SK-N-SH (cell line): Measurements from ENCODE around the gene VCPKMT. TPM values are rescaled to one million over a fixed set of nuclear protein-coding genes. Genes with fewer than 3 reads are reported as not detected.

Source experiments
- CTCF ChIA-PET: fragments of 300-600, 350-600 bp; formaldehyde crosslinking; extraction: SDS; loops from one replicate; lab custom pipeline; 2021; lab: Yijun Ruan, JAX
- POLR2A ChIA-PET: fragments of 350-600 bp; sonication (Branson Sonifier 250); formaldehyde crosslinking; extraction: SDS; loops from one replicate; lab custom pipeline; 2020; ENCODE audit warnings: antibody characterized with exemption, inconsistent platforms; lab: Yijun Ruan, JAX
- DNase-seq: peaks from one replicate; pipeline ENCODE4 v3.0.0; 2012
- H2AFZ ChIP-seq: fragments of 200-600 bp; sonication (generic); 2 replicates; pipeline ENCODE4 v1.8.1; 2016; ENCODE audit warnings: antibody characterized with exemption, mild to moderate bottlenecking, low read depth
- H3F3A ChIP-seq: fragments of 200-600 bp; sonication (generic); replicated peaks from 2 replicates; pipeline ENCODE3; 2016; ENCODE audit warnings: antibody characterized with exemption, mild to moderate bottlenecking; ENCODE audit not compliant: insufficient read depth
- H3K27ac ChIP-seq, 2 experiments: fragments of 200-500 bp in 1 of 2; fragments of 200-600 bp in 1 of 2; sonication (Bioruptor generic) in 1 of 2; sonication (generic), shearing (Covaris generic) in 1 of 2; 2 replicates each; pipeline versions ENCODE4 v1.5.1 to v1.6.1; 2014 to 2016; ENCODE audit warnings: low read depth in 2 of 2, inconsistent platforms in 1 of 2, low read length in 1 of 2, mild to moderate bottlenecking in 1 of 2, mixed read lengths in 1 of 2
- H3K27me3 ChIP-seq: fragments of 200-600 bp; sonication (generic), shearing (Covaris generic); 2 replicates; pipeline ENCODE4 v1.6.1; 2016; ENCODE audit warnings: mixed run types; ENCODE audit not compliant: insufficient read depth
- H3K36me3 ChIP-seq, 2 experiments: fragments of 200-500 bp in 1 of 2; fragments of 200-600 bp in 1 of 2; sonication (Bioruptor generic) in 1 of 2; sonication (generic) in 1 of 2; replicated peaks in 1 of 2; 2 replicates each; pipeline versions ENCODE3 to v1.5.1; 2014 to 2016; ENCODE audit warnings: low read length in 1 of 2, mild to moderate bottlenecking in 1 of 2; ENCODE audit not compliant: insufficient read depth in 2 of 2, control insufficient read depth in 1 of 2
- H3K4me1 ChIP-seq, 2 experiments: fragments of 200-500 bp in 1 of 2; fragments of 200-600 bp in 1 of 2; sonication (Bioruptor generic) in 1 of 2; sonication (generic), shearing (Covaris generic) in 1 of 2; 2 replicates each; pipeline versions ENCODE4 v1.5.1 to v1.6.1; 2014 to 2016; ENCODE audit warnings: low read depth in 1 of 2, low read length in 1 of 2, mixed run types in 1 of 2; ENCODE audit not compliant: insufficient read depth in 2 of 2, control insufficient read depth in 1 of 2
- H3K4me2 ChIP-seq: fragments of 200-600 bp; sonication (generic), shearing (Covaris generic); 2 replicates; pipeline ENCODE4 v1.6.1; 2017; ENCODE audit warnings: mixed run types
- H3K4me3 ChIP-seq, 2 experiments: fragments of 200-500 bp in 1 of 2; fragments of 200-600 bp in 1 of 2; sonication (Bioruptor generic) in 1 of 2; sonication (generic), shearing (Covaris generic) in 1 of 2; 2 replicates each; pipeline versions ENCODE4 v1.5.1 to v1.8.1; 2014 to 2016; ENCODE audit warnings: low read depth in 2 of 2, inconsistent platforms in 1 of 2, low read length in 1 of 2, mild to moderate bottlenecking in 1 of 2, mixed read lengths in 1 of 2, moderate library complexity in 1 of 2
- H3K79me2 ChIP-seq: fragments of 200-600 bp; sonication (generic); 2 replicates; pipeline ENCODE4 v1.8.1; 2017; ENCODE audit warnings: mild to moderate bottlenecking; ENCODE audit not compliant: insufficient read depth
- H3K9ac ChIP-seq: fragments of 200-600 bp; sonication (generic); 2 replicates; pipeline ENCODE4 v1.6.1; 2017; ENCODE audit warnings: mixed run types
- H3K9me2 ChIP-seq: fragments of 200-600 bp; sonication (generic); 2 replicates; pipeline ENCODE4 v1.6.1; 2017; ENCODE audit warnings: mixed run types
- H3K9me3 ChIP-seq: fragments of 200-600 bp; sonication (generic); 2 replicates; pipeline ENCODE4 v1.6.1; 2017; ENCODE audit warnings: mixed run types, mild to moderate bottlenecking, moderate library complexity
- H4K20me1 ChIP-seq: fragments of 200-600 bp; sonication (generic); 2 replicates; pipeline ENCODE4 v1.6.1; 2017; ENCODE audit warnings: mild to moderate bottlenecking, mixed run types; ENCODE audit not compliant: insufficient read depth
- ELF1 ChIP-seq: IDR thresholded peaks from 2 replicates; pipeline ENCODE4 v1.4.0; 2012
- EP300 ChIP-seq, 2 experiments: IDR thresholded peaks; 2 replicates each; pipeline versions ENCODE4 v1.4.0 to v1.6.1; 2012; ENCODE audit warnings: borderline replicate concordance in 1 of 2, low read depth in 1 of 2, low read length in 1 of 2
- FOSL2 ChIP-seq: IDR thresholded peaks from 2 replicates; pipeline ENCODE4 v1.4.0; 2012; ENCODE audit warnings: low read depth, mild to moderate bottlenecking, moderate library complexity, borderline replicate concordance
- FOXJ3 ChIP-seq: sonication (generic); formaldehyde crosslinking; IDR thresholded peaks from 2 replicates; pipeline ENCODE4 v1.5.1; 2020; ENCODE audit warnings: mild to moderate bottlenecking, missing genetic modification reagents
- FOXM1 ChIP-seq: IDR thresholded peaks from 2 replicates; pipeline ENCODE4 v1.4.0; 2012; ENCODE audit warnings: low read depth, mild to moderate bottlenecking
- GATA2 ChIP-seq: sonication (generic); formaldehyde crosslinking; IDR thresholded peaks from 2 replicates; pipeline ENCODE4 v1.5.0; 2020; ENCODE audit warnings: mild to moderate bottlenecking, missing genetic modification reagents
- NFIC ChIP-seq: IDR thresholded peaks from 2 replicates; pipeline ENCODE4 v1.4.0; 2012; ENCODE audit warnings: borderline replicate concordance
- NRF1 ChIP-seq: IDR thresholded peaks from 2 replicates; pipeline ENCODE4 v1.6.1; 2012; ENCODE audit warnings: low read depth, mild to moderate bottlenecking, low read length
- RAD21 ChIP-seq: IDR thresholded peaks from 2 replicates; pipeline ENCODE4 v1.6.1; 2012; ENCODE audit warnings: mild to moderate bottlenecking, low read length
- RFX5 ChIP-seq: IDR thresholded peaks from 2 replicates; pipeline ENCODE4 v1.6.1; 2012; ENCODE audit warnings: mild to moderate bottlenecking, improper control_type of control experiment, low read length
- RXRA ChIP-seq: IDR thresholded peaks from 2 replicates; pipeline ENCODE4 v1.4.0; 2012; ENCODE audit warnings: low read depth, mild to moderate bottlenecking, borderline replicate concordance
- SIN3A ChIP-seq: IDR thresholded peaks from 2 replicates; pipeline ENCODE4 v1.6.1; 2012; ENCODE audit warnings: low read depth, mild to moderate bottlenecking, low read length, moderate library complexity, borderline replicate concordance
- TAF1 ChIP-seq: IDR thresholded peaks from 2 replicates; pipeline ENCODE4 v1.6.1; 2012; ENCODE audit warnings: low read depth, mild to moderate bottlenecking, low read length, moderate library complexity, borderline replicate concordance
- TEAD4 ChIP-seq: IDR thresholded peaks from 2 replicates; pipeline ENCODE4 v1.4.0; 2012; ENCODE audit warnings: mild to moderate bottlenecking, borderline replicate concordance; ENCODE audit not compliant: insufficient read depth
- whole genome bisulfite sequencing: methylation state at CpG from one replicate; pipeline ENCODE4 v1.1.6; 2017; ENCODE audit warnings: low lambda C conversion rate; 5-methylcytosine and 5-hydroxymethylcytosine counted together
- polyA plus RNA-seq, 3 experiments: library from polyadenylated mRNA; depleted of rRNA; stranded (reverse); fragments of >200 nt; gene quantifications; 2 replicates each; pipeline ENCODE4 v1.2.3, GENCODE V29; 2012
- TF ChIP-seq, protein P1 (sequence below): fragments of 200-600 bp; sonication (generic); IDR thresholded peaks from 2 replicates; pipeline ENCODE4 v1.6.1; 2017; ENCODE audit warnings: antibody characterized with exemption, mild to moderate bottlenecking, moderate library complexity
- TF ChIP-seq, protein P2 (sequence below): IDR thresholded peaks from 2 replicates; pipeline ENCODE4 v1.6.1; 2012; ENCODE audit warnings: mild to moderate bottlenecking, low read depth, low read length, moderate library complexity
- TF ChIP-seq, protein P3 (sequence below): fragments of 150-350 bp; IDR thresholded peaks from 2 replicates; pipeline ENCODE4 v1.6.1; 2016; ENCODE audit warnings: mild to moderate bottlenecking, low read depth, low read length
- TF ChIP-seq, protein P4 (sequence below): IDR thresholded peaks from 2 replicates; pipeline ENCODE4 v1.4.0; 2012; ENCODE audit warnings: low read depth
- TF ChIP-seq, protein P5 (sequence below): IDR thresholded peaks from 2 replicates; pipeline ENCODE4 v1.4.0; 2012; ENCODE audit warnings: low read depth, borderline replicate concordance

VCPKMT gene
- polyA plus RNA-seq, 1 of the 3 experiments (the other 2 are of a cell fraction), result 7.3 TPM

DNA sequence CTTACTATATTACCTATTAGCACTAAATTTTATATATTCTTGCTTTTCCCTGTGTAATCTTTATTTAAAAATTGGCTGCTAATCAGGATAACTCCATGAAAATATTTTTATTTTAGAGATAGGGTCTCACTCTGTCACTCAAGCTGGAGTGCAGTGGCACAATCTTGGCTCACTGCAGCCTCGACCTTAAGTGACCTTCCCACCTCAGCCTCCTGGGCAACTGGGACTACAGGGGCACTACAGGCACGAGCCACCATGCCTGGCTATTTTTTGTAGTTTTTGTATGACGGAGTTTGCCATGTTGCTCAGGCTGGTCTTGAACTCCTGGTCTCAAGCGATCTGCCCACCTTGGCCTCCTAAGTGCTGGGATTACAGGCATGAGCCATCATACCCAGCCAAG, 32.4 kb upstream of the VCPKMT start:
- Histone ChIP-seq H4K20me1 (no peaks in the 10 kb centered on the region), H3F3A (no peaks in the 10 kb centered on the region), H3K36me3 (peaks cover 13 to 72% of the 10 kb centered on the region in 2 experiments), H3K9me3 (no peaks in the 10 kb centered on the region), H3K79me2 (no peaks in the 10 kb centered on the region), H3K27ac (no peak overlapping the region), H3K4me3 (no peak overlapping the region), H3K4me2 (no peak overlapping the region), H3K9ac (no peak overlapping the region), H3K4me1 (peaks cover 0 to 6% of the 10 kb centered on the region in 2 experiments; a peak in 1 of 4 replicates), H3K27me3 (no peaks in the 10 kb centered on the region), H2AFZ (no peak overlapping the region), H3K9me2 (no peaks in the 10 kb centered on the region)
- no peak for TF ChIP-seq GATA2 (CRISPR knock-in tag)
- TF ChIP-seq NRF1, result no peak
- no peak for TF ChIP-seq FOXM1
- TF ChIP-seq, protein P1, sequence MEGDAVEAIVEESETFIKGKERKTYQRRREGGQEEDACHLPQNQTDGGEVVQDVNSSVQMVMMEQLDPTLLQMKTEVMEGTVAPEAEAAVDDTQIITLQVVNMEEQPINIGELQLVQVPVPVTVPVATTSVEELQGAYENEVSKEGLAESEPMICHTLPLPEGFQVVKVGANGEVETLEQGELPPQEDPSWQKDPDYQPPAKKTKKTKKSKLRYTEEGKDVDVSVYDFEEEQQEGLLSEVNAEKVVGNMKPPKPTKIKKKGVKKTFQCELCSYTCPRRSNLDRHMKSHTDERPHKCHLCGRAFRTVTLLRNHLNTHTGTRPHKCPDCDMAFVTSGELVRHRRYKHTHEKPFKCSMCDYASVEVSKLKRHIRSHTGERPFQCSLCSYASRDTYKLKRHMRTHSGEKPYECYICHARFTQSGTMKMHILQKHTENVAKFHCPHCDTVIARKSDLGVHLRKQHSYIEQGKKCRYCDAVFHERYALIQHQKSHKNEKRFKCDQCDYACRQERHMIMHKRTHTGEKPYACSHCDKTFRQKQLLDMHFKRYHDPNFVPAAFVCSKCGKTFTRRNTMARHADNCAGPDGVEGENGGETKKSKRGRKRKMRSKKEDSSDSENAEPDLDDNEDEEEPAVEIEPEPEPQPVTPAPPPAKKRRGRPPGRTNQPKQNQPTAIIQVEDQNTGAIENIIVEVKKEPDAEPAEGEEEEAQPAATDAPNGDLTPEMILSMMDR, result no peak
- no peak for TF ChIP-seq RXRA
- TF ChIP-seq, protein P2, sequence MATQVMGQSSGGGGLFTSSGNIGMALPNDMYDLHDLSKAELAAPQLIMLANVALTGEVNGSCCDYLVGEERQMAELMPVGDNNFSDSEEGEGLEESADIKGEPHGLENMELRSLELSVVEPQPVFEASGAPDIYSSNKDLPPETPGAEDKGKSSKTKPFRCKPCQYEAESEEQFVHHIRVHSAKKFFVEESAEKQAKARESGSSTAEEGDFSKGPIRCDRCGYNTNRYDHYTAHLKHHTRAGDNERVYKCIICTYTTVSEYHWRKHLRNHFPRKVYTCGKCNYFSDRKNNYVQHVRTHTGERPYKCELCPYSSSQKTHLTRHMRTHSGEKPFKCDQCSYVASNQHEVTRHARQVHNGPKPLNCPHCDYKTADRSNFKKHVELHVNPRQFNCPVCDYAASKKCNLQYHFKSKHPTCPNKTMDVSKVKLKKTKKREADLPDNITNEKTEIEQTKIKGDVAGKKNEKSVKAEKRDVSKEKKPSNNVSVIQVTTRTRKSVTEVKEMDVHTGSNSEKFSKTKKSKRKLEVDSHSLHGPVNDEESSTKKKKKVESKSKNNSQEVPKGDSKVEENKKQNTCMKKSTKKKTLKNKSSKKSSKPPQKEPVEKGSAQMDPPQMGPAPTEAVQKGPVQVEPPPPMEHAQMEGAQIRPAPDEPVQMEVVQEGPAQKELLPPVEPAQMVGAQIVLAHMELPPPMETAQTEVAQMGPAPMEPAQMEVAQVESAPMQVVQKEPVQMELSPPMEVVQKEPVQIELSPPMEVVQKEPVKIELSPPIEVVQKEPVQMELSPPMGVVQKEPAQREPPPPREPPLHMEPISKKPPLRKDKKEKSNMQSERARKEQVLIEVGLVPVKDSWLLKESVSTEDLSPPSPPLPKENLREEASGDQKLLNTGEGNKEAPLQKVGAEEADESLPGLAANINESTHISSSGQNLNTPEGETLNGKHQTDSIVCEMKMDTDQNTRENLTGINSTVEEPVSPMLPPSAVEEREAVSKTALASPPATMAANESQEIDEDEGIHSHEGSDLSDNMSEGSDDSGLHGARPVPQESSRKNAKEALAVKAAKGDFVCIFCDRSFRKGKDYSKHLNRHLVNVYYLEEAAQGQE, result no peak
- TF ChIP-seq FOXJ3 (CRISPR knock-in tag), result no peak
- WGBS, result 83% methylated on average over 4 of the region's 4 CpGs
- ChIA-PET CTCF (interaction anchor here (1.0 kb wide), 1 partner anchor 286 kb away, joined by 3 read pairs; no protein-coding TSS in a partner anchor), POLR2A (no interaction called here)
- DNase-seq, result no peak

DNA sequence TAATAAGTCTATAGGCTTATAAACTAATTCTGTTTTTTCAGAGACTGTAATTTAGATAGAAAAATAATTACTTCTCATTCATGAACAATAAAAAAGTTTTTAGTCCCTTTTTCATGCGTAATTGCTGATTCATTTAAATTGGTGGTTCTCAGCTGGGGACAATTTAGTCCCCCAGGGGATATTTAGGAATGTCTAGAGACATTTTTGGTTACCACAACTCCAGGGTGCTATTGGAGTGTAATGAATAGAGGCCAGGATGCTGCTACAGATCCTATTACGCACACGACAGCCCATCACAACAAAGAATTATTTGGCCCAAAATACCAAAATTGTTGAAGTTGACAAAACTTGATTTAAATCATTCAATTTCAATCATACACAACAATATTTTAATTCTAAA, 22.8 kb upstream of the VCPKMT start:
- Histone ChIP-seq H3K9ac (no peak overlapping the region), H3K4me3 (no peak overlapping the region), H3K9me3 (no peaks in the 10 kb centered on the region), H4K20me1 (no peaks in the 10 kb centered on the region), H2AFZ (no peak overlapping the region), H3K4me1 (no peaks in the 10 kb centered on the region), H3K9me2 (no peaks in the 10 kb centered on the region), H3K36me3 (peaks cover 21 to 54% of the 10 kb centered on the region in 2 experiments), H3K27me3 (no peaks in the 10 kb centered on the region), H3K4me2 (no peak overlapping the region), H3K27ac (no peak overlapping the region; a peak in 1 of 4 replicates), H3F3A (peaks cover 14% of the 10 kb centered on the region), H3K79me2 (no peaks in the 10 kb centered on the region)
- no peak for DNase-seq
- CTCF ChIA-PET, result interaction anchor here (0.9 to 1.9 kb wide), 2 partner anchors 13 to 277 kb away, joined by 3 to 6 read pairs; no protein-coding TSS in a partner anchor
- POLR2A ChIA-PET, result no interaction called here
- 95% methylated on average over 3 of the region's 3 CpGs for WGBS
- TF ChIP-seq ELF1 (no peak), EP300 (IDR thresholded peaks at IDR 0.05; ENCODE audit: borderline replicate concordance in 1 of 2, low read depth in 1 of 2, low read length in 1 of 2) (no peak), RAD21 (no peak), SIN3A (no peak), RXRA (no peak), NFIC (no peak), TAF1 (no peak), RFX5 (no peak), FOSL2 (no peak), GATA2 (CRISPR knock-in tag) (no peak), TEAD4 (no peak)
- TF ChIP-seq, protein P3, sequence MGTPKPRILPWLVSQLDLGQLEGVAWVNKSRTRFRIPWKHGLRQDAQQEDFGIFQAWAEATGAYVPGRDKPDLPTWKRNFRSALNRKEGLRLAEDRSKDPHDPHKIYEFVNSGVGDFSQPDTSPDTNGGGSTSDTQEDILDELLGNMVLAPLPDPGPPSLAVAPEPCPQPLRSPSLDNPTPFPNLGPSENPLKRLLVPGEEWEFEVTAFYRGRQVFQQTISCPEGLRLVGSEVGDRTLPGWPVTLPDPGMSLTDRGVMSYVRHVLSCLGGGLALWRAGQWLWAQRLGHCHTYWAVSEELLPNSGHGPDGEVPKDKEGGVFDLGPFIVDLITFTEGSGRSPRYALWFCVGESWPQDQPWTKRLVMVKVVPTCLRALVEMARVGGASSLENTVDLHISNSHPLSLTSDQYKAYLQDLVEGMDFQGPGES, result no peak
- TF ChIP-seq, protein P4, sequence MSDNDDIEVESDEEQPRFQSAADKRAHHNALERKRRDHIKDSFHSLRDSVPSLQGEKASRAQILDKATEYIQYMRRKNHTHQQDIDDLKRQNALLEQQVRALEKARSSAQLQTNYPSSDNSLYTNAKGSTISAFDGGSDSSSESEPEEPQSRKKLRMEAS, result no peak
- TF ChIP-seq, protein P5, sequence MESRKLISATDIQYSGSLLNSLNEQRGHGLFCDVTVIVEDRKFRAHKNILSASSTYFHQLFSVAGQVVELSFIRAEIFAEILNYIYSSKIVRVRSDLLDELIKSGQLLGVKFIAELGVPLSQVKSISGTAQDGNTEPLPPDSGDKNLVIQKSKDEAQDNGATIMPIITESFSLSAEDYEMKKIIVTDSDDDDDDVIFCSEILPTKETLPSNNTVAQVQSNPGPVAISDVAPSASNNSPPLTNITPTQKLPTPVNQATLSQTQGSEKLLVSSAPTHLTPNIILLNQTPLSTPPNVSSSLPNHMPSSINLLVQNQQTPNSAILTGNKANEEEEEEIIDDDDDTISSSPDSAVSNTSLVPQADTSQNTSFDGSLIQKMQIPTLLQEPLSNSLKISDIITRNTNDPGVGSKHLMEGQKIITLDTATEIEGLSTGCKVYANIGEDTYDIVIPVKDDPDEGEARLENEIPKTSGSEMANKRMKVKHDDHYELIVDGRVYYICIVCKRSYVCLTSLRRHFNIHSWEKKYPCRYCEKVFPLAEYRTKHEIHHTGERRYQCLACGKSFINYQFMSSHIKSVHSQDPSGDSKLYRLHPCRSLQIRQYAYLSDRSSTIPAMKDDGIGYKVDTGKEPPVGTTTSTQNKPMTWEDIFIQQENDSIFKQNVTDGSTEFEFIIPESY, result no peak
